Pancreas (tissue), 10 donors: ENCODE results near the gene STN1. TPM values are rescaled to one million over a fixed set of nuclear protein-coding genes. Genes with fewer than 3 reads are reported as not detected.
A peak's percentile ranks its signal among the peaks of the same experiment; 100 is the strongest.

Source experiments
- ATAC-seq, 4 donors: fragments of 200-7000 bp; cut with Tn5 transposase; one replicate each; pipeline versions ENCODE4 v1.8.0 to v1.9.1; 2020; ENCODE audit warnings: mild to moderate bottlenecking in 4 of 4, moderate library complexity in 4 of 4
- DNase-seq, 6 donors: peaks; one replicate each; pipeline ENCODE4 v3.0.0-alpha.2; 2020
- FAIRE-seq: peaks from 2 replicates; lab custom pipeline; 2012; peaks lifted over from hg19 to GRCh38; lab: Jason Lieb, UNC
- H3K27ac ChIP-seq, 4 donors: fragments of 200-600 bp; sonication (generic); 1 replicate in 3 of 4; 2 replicates in 1 of 4; pipeline versions ENCODE4 v1.5.0 to v1.8.0; 2020
- H3K27me3 ChIP-seq, 4 donors: fragments of 200-600 bp; one replicate each; pipeline ENCODE4 v1.8.0; 2021
- H3K36me3 ChIP-seq, 3 donors: fragments of 200-600 bp; sonication (generic) in 1 of 3; one replicate each; pipeline versions ENCODE4 v1.5.0 to v1.8.0; 2020 to 2021
- H3K4me1 ChIP-seq, 3 donors: fragments of 200-600 bp; one replicate each; pipeline ENCODE4 v1.8.0; 2021
- H3K4me3 ChIP-seq, 4 donors: fragments of 200-600 bp; sonication (generic) in 2 of 4; one replicate each; pipeline versions ENCODE4 v1.5.0 to v1.8.0; 2020 to 2021
- H3K9me3 ChIP-seq, 4 donors: fragments of 200-600 bp; one replicate each; pipeline ENCODE4 v1.8.0; 2021
- WGBS, 2 donors: extraction: QIAGEN DNeasy Blood & Tissue Kit; methylation state at CpG; one replicate each; pipeline ENCODE4 v1.1.7; 2013; 5-methylcytosine and 5-hydroxymethylcytosine counted together
- intact Hi-C, 3 donors: fragments of 100-400 bp; cut with DNase I; formaldehyde crosslinking; loops; one replicate each; pipeline versions ENCODE4 v1.11.1 to v1.14.2; 2022
- polyA plus RNA-seq, 2 donors: library from polyadenylated mRNA; stranded (reverse); fragments of 200-250 nt; gene quantifications; one replicate each; pipeline ENCODE4 v1.2.3, GENCODE V29; 2013
- total RNA-seq, 6 donors: library from RNA; stranded (reverse); fragmentation: NEBNext Ultra II Directional in 4 of 6; extraction: Animal tissue kit (Norgen Biotek cat#: 25700) in 4 of 6; gene quantifications; one replicate each; pipeline versions ENCODE4 v1.2.1 to v1.2.4, GENCODE V29; 2021 to 2023
- TF ChIP-seq, protein P1 (sequence below), 4 donors: fragments of 200-600 bp; sonication (generic) in 3 of 4; IDR thresholded peaks; one replicate each; pipeline versions ENCODE4 v1.5.0 to v1.8.0; 2021; ENCODE audit warnings: antibody characterized with exemption in 4 of 4
- donor health status: healthy with polysubstance abuse.
- donor health status: DM: no; HTN: no; CAD: no; lungs with moderate emphysema.
- donor health status: DM: no; HTN: no; CAD: no.
- donor health status: control.
- donor health status: control.
- donor health status: Bipolar disorder and iron deficiency.
- donor health status: DM: yes; HTN: yes; CAD: no.
- donor health status: DM: no; HTN: no; CAD: no.
- donor health status: DM: no; HTN: no; CAD: no.
- donor health status: DM: yes; HTN: yes; CAD: no.

Gene STN1
- total and polyA plus RNA-seq, 8 donors = 7.0 to 15.9 (median 13.3) TPM

DNA sequence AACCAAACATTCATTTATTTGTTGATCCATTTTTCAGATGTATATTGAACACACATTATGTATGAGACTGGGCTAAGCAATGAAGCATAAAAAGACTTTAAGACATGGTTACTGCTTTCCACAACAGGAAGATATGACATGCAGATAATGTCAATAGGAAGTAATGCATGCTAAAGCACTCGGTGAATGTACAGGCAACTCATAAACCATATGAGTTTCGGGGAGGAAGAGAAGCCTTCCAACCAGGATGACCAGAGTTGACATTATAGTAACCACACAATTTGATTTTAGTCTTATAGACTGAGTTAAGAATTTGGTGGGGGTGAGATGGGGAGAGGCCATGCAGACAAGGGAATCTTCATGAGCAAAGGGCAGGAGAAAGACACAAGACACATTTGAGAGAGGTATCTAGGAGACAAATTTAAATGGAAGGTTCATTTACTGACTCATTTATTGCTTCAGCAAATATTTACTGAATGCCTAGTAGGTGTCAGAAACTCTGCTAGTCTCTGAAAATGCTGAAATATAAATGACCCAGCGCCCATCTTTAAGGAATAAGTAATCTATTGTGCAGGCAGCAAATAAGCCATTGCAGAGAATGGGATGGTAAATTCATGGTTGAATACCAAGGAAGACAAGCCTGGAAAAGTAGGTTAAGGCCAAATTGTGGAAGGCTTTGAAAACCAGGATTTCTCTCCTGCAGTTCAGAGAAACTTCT lies 30.0 kb upstream of the STN1 start:
- TF ChIP-seq, protein P1, sequence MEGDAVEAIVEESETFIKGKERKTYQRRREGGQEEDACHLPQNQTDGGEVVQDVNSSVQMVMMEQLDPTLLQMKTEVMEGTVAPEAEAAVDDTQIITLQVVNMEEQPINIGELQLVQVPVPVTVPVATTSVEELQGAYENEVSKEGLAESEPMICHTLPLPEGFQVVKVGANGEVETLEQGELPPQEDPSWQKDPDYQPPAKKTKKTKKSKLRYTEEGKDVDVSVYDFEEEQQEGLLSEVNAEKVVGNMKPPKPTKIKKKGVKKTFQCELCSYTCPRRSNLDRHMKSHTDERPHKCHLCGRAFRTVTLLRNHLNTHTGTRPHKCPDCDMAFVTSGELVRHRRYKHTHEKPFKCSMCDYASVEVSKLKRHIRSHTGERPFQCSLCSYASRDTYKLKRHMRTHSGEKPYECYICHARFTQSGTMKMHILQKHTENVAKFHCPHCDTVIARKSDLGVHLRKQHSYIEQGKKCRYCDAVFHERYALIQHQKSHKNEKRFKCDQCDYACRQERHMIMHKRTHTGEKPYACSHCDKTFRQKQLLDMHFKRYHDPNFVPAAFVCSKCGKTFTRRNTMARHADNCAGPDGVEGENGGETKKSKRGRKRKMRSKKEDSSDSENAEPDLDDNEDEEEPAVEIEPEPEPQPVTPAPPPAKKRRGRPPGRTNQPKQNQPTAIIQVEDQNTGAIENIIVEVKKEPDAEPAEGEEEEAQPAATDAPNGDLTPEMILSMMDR (IDR thresholded peaks at IDR 0.05) = no peak
- no peaks in the 10 kb centered on the region for H3K36me3 ChIP-seq
- intact Hi-C loops = no loop called here
- H3K9me3 ChIP-seq = no peaks in the 10 kb centered on the region
- no peaks in the 10 kb centered on the region for H3K4me1 ChIP-seq
- no peaks in the 10 kb centered on the region for H3K27me3 ChIP-seq
- DNase-seq (no peak), ATAC-seq (peak in 1 of 4 donors; percentile 51), FAIRE-seq (no peak)
- H3K4me3 ChIP-seq = no peak overlapping the region
- no peak overlapping the region for H3K27ac ChIP-seq
- 83 to 85% methylated on average over 3 of the region's 3 CpGs for WGBS, 2 donors

DNA sequence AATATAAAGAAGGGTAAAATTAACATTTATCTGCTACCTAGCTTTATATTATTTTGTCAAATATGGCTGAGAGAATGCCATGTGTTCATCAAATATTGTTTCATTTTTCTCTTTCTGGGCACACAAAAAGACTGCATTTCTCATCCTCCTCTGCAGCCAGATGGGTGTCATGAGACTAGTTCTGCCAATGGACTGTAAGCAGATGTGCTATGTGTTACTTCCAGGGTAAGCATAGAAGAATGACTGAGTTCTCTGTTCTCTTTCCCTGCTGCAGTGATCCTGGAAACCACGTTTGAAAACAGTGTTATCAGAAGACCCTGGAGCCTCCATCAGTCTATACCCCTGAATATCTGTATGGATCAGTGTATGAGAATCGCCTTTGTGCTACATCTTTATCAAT lies 24.9 kb upstream of the STN1 start:
- no peaks in the 10 kb centered on the region for H3K36me3 ChIP-seq
- no peak for DNase-seq
- no peak overlapping the region for H3K27ac ChIP-seq
- no peaks in the 10 kb centered on the region for H3K9me3 ChIP-seq
- H3K27me3 ChIP-seq = no peaks in the 10 kb centered on the region
- ATAC-seq = no peak
- H3K4me3 ChIP-seq = no peak overlapping the region
- FAIRE-seq = no peak
- WGBS, 2 donors = 68 to 69% methylated on average over 2 of the region's 2 CpGs
- no peaks in the 10 kb centered on the region for H3K4me1 ChIP-seq
- intact Hi-C loops = no loop called here
- TF ChIP-seq, protein P1 (IDR thresholded peaks at IDR 0.05) = no peak

DNA sequence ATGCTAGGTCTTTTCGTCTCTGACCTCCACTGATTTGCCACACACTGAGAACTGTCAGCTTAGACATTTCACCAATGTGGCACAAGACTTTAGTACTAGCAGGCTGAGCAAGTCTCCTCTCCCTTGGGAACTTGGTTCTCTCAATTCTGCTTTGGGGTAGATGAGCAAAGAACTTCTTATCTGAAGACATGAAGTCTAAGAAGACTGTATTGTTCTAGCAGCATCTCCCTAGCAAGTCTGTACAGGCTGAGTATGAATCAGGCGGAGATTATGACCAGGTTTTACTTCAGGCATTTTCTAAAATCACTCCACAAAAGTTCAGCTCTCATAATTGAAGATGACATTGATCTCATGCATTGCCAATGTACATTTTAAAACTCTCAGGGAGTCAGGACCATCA lies 23.8 kb upstream of the STN1 start:
- H3K9me3 ChIP-seq = no peaks in the 10 kb centered on the region
- no peak overlapping the region for H3K27ac ChIP-seq
- no peak for ATAC-seq
- no peak overlapping the region for H3K4me3 ChIP-seq
- intact Hi-C loops = no loop called here
- DNase-seq = no peak
- WGBS, 2 donors = 56 to 85% methylated on average over 2 of the region's 2 CpGs
- TF ChIP-seq, protein P1 (IDR thresholded peaks at IDR 0.05) = no peak
- H3K36me3 ChIP-seq = no peaks in the 10 kb centered on the region
- H3K4me1 ChIP-seq = no peaks in the 10 kb centered on the region
- no peak for FAIRE-seq
- no peaks in the 10 kb centered on the region for H3K27me3 ChIP-seq

DNA sequence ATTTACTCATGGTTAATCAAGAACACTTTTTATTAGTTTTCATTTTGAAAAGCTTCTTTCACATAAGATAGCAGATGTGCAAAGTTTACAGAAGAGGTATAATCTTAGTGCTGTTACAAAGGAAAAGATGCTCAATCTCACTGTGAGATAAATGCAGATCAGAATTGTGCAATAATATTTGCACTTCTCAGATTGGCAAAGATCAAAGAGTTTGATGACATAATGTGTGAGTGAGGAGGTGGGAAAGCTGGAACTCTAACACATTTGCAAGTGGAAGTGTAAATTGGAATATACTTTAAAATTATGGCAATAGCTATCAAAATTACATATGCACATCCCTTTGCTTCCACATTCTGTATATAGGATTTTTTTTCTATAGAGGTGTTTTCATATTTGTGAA lies 21.5 kb upstream of the STN1 start:
- H3K4me3 ChIP-seq = no peak overlapping the region
- H3K27ac ChIP-seq = no peak overlapping the region
- no peak for FAIRE-seq
- intact Hi-C loops = no loop called here
- ATAC-seq = no peak
- TF ChIP-seq, protein P1 (IDR thresholded peaks at IDR 0.05) = no peak
- H3K27me3 ChIP-seq = no peaks in the 10 kb centered on the region
- no peaks in the 10 kb centered on the region for H3K4me1 ChIP-seq
- H3K36me3 ChIP-seq = no peaks in the 10 kb centered on the region
- DNase-seq = no peak
- H3K9me3 ChIP-seq = no peaks in the 10 kb centered on the region

DNA sequence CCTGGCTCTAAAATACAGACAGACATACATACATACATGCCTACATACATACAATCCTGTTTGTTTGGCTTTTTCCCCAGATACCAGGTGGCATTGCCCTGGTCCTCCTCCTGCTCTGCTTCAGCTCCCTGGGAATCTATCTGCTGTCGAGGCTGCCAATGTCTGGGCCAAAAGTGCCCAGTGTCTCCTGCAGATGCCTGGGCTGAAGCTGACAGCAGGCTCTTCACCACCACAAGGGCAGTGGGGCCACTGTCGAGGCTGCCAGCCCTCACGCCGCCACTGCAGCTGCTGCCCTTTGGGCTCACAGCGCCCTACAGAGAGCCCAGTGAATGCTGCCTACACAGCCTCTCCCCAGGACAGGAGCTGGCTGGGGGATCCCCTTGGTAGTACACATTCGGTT lies 18.0 kb upstream of the STN1 start:
- Histone ChIP-seq H3K4me3 (no peak overlapping the region), H3K9me3 (no peaks in the 10 kb centered on the region), H3K4me1 (peaks cover 0 to 12% (median 8%) of the 10 kb centered on the region in 3 donors), H3K27me3 (no peaks in the 10 kb centered on the region), H3K27ac (no peak overlapping the region), H3K36me3 (no peaks in the 10 kb centered on the region)
- no peak for FAIRE-seq
- intact Hi-C loops = no loop called here
- 80 to 84% methylated on average over 6 of the region's 6 CpGs for WGBS, 2 donors
- DNase-seq = peak in 1 of 6 donors; percentile 34
- ATAC-seq = no peak
- TF ChIP-seq, protein P1 (IDR thresholded peaks at IDR 0.05) = no peak
